ENCODE measurements around the gene MYH15. TPM values are rescaled to one million over a fixed set of nuclear protein-coding genes. Genes with fewer than 3 reads are reported as not detected.

MYH15 gene
- polyA plus RNA-seq, 1 experiment, result 0.68 TPM

- TF ChIP-seq, protein P1, sequence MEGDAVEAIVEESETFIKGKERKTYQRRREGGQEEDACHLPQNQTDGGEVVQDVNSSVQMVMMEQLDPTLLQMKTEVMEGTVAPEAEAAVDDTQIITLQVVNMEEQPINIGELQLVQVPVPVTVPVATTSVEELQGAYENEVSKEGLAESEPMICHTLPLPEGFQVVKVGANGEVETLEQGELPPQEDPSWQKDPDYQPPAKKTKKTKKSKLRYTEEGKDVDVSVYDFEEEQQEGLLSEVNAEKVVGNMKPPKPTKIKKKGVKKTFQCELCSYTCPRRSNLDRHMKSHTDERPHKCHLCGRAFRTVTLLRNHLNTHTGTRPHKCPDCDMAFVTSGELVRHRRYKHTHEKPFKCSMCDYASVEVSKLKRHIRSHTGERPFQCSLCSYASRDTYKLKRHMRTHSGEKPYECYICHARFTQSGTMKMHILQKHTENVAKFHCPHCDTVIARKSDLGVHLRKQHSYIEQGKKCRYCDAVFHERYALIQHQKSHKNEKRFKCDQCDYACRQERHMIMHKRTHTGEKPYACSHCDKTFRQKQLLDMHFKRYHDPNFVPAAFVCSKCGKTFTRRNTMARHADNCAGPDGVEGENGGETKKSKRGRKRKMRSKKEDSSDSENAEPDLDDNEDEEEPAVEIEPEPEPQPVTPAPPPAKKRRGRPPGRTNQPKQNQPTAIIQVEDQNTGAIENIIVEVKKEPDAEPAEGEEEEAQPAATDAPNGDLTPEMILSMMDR (IDR thresholded peaks at IDR 0.05; ENCODE audit: low read depth, low read length), result peak; percentile 74
- no peak overlapping the region for H3K27ac ChIP-seq (ENCODE audit: low read depth, low read length)
- ChIA-PET CTCF (interaction anchor here (0.6 to 7.4 kb wide), 42 partner anchors 9 to 1251 kb away, joined by 3 to 193 read pairs (median 4); partner anchors contain the start of genes CIP2A and DZIP3), POLR2A (no interaction called here)
- no peaks in the 10 kb centered on the region for H3K9me3 ChIP-seq (ENCODE audit: control insufficient read depth, insufficient read depth, low read length)
- no peak for DNase-seq (ENCODE audit: low read depth, low spot score)
- H3K27me3 ChIP-seq (ENCODE audit: control insufficient read depth, insufficient read depth, low read length), result no peaks in the 10 kb centered on the region
- H3K4me3 ChIP-seq (ENCODE audit: low read depth, low read length), result no peak overlapping the region
These were observed 20.6 kb downstream of the MYH15 start for GRCh38 chr3:108489776-108490175.

DNA sequence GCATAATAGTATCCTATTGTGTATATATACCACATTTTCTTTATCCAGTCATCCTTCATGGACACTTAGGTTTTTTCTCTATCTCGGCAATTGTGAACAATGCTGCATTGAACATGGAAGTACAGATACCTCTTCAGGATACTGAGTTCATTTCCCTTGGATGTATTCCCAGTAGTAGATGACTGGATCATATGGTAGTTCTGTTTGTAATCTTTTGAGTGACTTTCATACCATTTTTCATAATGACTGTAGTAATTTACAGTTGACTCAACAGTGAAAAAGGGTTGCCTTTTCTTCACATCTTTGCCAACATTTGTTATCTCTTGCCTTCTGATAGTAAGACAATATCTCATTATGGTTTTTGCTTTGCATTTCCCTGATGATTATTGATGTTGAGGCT is 21.8 kb downstream of the MYH15 start:
- H3K9me3 ChIP-seq (ENCODE audit: control insufficient read depth, insufficient read depth, low read length), result no peaks in the 10 kb centered on the region
- ChIA-PET CTCF (interaction anchor here (0.6 to 7.4 kb wide), 23 partner anchors 10 to 914 kb away, joined by 3 to 193 read pairs (median 4); partner anchors contain the start of genes CIP2A and DZIP3), POLR2A (no interaction called here)
- TF ChIP-seq, protein P1 (IDR thresholded peaks at IDR 0.05; ENCODE audit: low read depth, low read length), result no peak
- no peak overlapping the region for H3K27ac ChIP-seq (ENCODE audit: low read depth, low read length)
- no peak overlapping the region for H3K4me3 ChIP-seq (ENCODE audit: low read depth, low read length)
- no peaks in the 10 kb centered on the region for H3K27me3 ChIP-seq (ENCODE audit: control insufficient read depth, insufficient read depth, low read length)
- DNase-seq (ENCODE audit: low read depth, low spot score), result peak; percentile 27

DNA sequence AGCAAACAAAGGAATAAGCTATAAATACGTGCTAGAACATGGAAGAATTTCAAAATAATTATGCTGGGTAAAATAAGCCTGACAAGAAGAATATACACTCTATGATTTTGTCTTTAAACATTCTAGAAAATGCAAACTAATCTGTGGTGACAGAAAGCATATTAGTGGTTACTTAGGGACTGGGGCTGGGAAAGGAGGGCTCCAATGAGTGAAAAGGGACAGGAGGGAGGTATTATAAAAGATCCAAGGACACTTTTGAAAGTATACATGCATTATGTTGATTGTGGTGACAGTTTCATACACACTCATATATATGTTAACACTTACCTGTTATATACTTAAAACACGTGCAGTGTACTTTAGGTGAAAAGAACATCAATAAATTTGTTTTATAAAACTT is 23.0 kb downstream of the MYH15 start:
- Histone ChIP-seq H3K9me3 (ENCODE audit: control insufficient read depth, insufficient read depth, low read length) (no peaks in the 10 kb centered on the region), H3K4me3 (ENCODE audit: low read depth, low read length) (no peak overlapping the region), H3K27ac (ENCODE audit: low read depth, low read length) (no peak overlapping the region), H3K27me3 (ENCODE audit: control insufficient read depth, insufficient read depth, low read length) (no peaks in the 10 kb centered on the region)
- no peak for DNase-seq (ENCODE audit: low read depth, low spot score)
- ChIA-PET POLR2A (no interaction called here), CTCF (interaction anchor here (0.6 to 7.4 kb wide), 8 partner anchors 9 to 1066 kb away, joined by 3 to 193 read pairs (median 4); no protein-coding TSS in a partner anchor)
- TF ChIP-seq, protein P1 (IDR thresholded peaks at IDR 0.05; ENCODE audit: low read depth, low read length), result no peak

- ChIA-PET POLR2A (no interaction called here), CTCF (interaction anchor here (0.6 to 7.4 kb wide), 10 partner anchors 9 to 1066 kb away, joined by 3 to 193 read pairs (median 4); no protein-coding TSS in a partner anchor)
- no peak overlapping the region for H3K27ac ChIP-seq (ENCODE audit: low read depth, low read length)
- no peaks in the 10 kb centered on the region for H3K9me3 ChIP-seq (ENCODE audit: control insufficient read depth, insufficient read depth, low read length)
- no peak for DNase-seq (ENCODE audit: low read depth, low spot score)
- H3K27me3 ChIP-seq (ENCODE audit: control insufficient read depth, insufficient read depth, low read length), result no peaks in the 10 kb centered on the region
- H3K4me3 ChIP-seq (ENCODE audit: low read depth, low read length), result no peak overlapping the region
- TF ChIP-seq, protein P1 (IDR thresholded peaks at IDR 0.05; ENCODE audit: low read depth, low read length), result no peak
These were observed 23.5 kb downstream of the MYH15 start for GRCh38 chr3:108486941-108487340.

GRCh38 chr3:108486338-108486737 is 24.1 kb downstream of the MYH15 start:
- Histone ChIP-seq H3K27ac (ENCODE audit: low read depth, low read length) (no peak overlapping the region), H3K27me3 (ENCODE audit: control insufficient read depth, insufficient read depth, low read length) (no peaks in the 10 kb centered on the region), H3K9me3 (ENCODE audit: control insufficient read depth, insufficient read depth, low read length) (no peaks in the 10 kb centered on the region), H3K4me3 (ENCODE audit: low read depth, low read length) (no peak overlapping the region)
- ChIA-PET CTCF (interaction anchor here (0.9 to 3.5 kb wide), 9 partner anchors 8 to 1065 kb away, joined by 3 to 83 read pairs (median 5); no protein-coding TSS in a partner anchor), POLR2A (interaction anchor here (1.1 kb wide), 1 partner anchor 103 kb away, joined by 3 read pairs; the partner anchor contains the start of genes CIP2A and DZIP3)
- no peak for DNase-seq (ENCODE audit: low read depth, low spot score)
- TF ChIP-seq, protein P1 (IDR thresholded peaks at IDR 0.05; ENCODE audit: low read depth, low read length), result no peak
